HCT116 (cell line): ENCODE results near the gene ADD2. TPM values are rescaled to one million over a fixed set of nuclear protein-coding genes. Genes with fewer than 3 reads are reported as not detected.

Experiments
- ATAC-seq: fragments of 200-7000 bp; cut with Tn5 transposase; 2 replicates; pipeline ENCODE4 v1.9.1; 2020; ENCODE audit warnings: mild to moderate bottlenecking, moderate library complexity
- BruUV-seq: library from RNA; stranded (reverse); fragments of 400-500 nt; replicated peaks from 2 replicates; lab custom pipeline; 2021; lab: Mats Ljungman, UMichigan
- CTCF ChIA-PET: fragments of 300-600 bp; sonication (Branson Sonifier 250); formaldehyde crosslinking; loops from one replicate; lab custom pipeline; 2021; ENCODE audit warnings: antibody characterized with exemption; lab: Charles Lee
- POLR2A ChIA-PET: fragments of 300-600, 350-600 bp; sonication (Branson Sonifier 250); formaldehyde crosslinking; loops from one replicate; lab custom pipeline; 2021; ENCODE audit warnings: antibody characterized with exemption; lab: Charles Lee
- RAD21 ChIA-PET, 2 experiments: fragments of 300-600 bp; sonication (Branson Sonifier 250); formaldehyde crosslinking; loops; one replicate each; lab custom pipeline; 2023; ENCODE audit warnings: low total read pairs in 2 of 2; ENCODE audit not compliant: uncharacterized antibody in 2 of 2, unreplicated experiment in 2 of 2, low non-redundant PET in 1 of 2; lab: Charles Lee
- DNase-seq: peaks from one replicate; pipeline ENCODE4 v3.0.0-alpha.2; 2010; ENCODE audit warnings: low read depth, low spot score
- H2AFZ ChIP-seq: fragments of 200-600 bp; shearing (Covaris generic), sonication (generic); 2 replicates; pipeline ENCODE4 v1.6.1; 2017; ENCODE audit warnings: low read depth, mixed run types, mixed read lengths, antibody characterized with exemption, low read length; ENCODE audit not compliant: poor library complexity, severe bottlenecking
- H3K27ac ChIP-seq: 2 replicates; pipeline ENCODE4 v1.5.1; 2012; ENCODE audit warnings: low read depth, low read length
- H3K27me3 ChIP-seq: fragments of 200-600 bp; sonication (generic); 2 replicates; pipeline ENCODE4 v1.6.1; 2016; ENCODE audit warnings: mixed run types, low read length, mixed read lengths; ENCODE audit not compliant: insufficient read depth
- H3K36me3 ChIP-seq, 2 experiments: fragments of 200-500 bp in 1 of 2; fragments of 200-600 bp in 1 of 2; sonication (Bioruptor generic) in 1 of 2; sonication (generic) in 1 of 2; 2 replicates each; pipeline versions ENCODE4 v1.5.1 to v1.6.1; 2014 to 2016; ENCODE audit warnings: low read length in 2 of 2, inconsistent platforms in 1 of 2, mixed read lengths in 1 of 2, mixed run types in 1 of 2; ENCODE audit not compliant: insufficient read depth in 2 of 2, control insufficient read depth in 1 of 2
- H3K4me1 ChIP-seq, 2 experiments: fragments of 200-600 bp in 1 of 2; sonication (generic) in 1 of 2; 2 replicates each; pipeline versions ENCODE4 v1.5.1 to v1.6.1; 2012 to 2017; ENCODE audit warnings: low read length in 2 of 2, inconsistent platforms in 1 of 2, mild to moderate bottlenecking in 1 of 2, mixed read lengths in 1 of 2, mixed run types in 1 of 2, moderate library complexity in 1 of 2; ENCODE audit not compliant: insufficient read depth in 2 of 2, control insufficient read depth in 1 of 2
- H3K4me2 ChIP-seq: fragments of 200-600 bp; sonication (generic); 2 replicates; pipeline ENCODE4 v1.6.1; 2017; ENCODE audit warnings: mixed run types, low read length, mixed read lengths
- H3K4me3 ChIP-seq, 2 experiments: fragments of 200-600 bp in 1 of 2; sonication (generic) in 1 of 2; replicated peaks in 1 of 2; 2 replicates each; pipeline ENCODE4 v1.5.1; 2011 to 2016; ENCODE audit warnings: low read length in 2 of 2, control low read depth in 1 of 2, low read depth in 1 of 2, mild to moderate bottlenecking in 1 of 2, mixed read lengths in 1 of 2, mixed run types in 1 of 2
- H3K79me2 ChIP-seq: fragments of 200-600 bp; sonication (generic); 2 replicates; pipeline ENCODE4 v1.6.1; 2017; ENCODE audit warnings: mild to moderate bottlenecking, mixed run types, low read length, moderate library complexity, mixed read lengths; ENCODE audit not compliant: insufficient read depth
- H3K9ac ChIP-seq: fragments of 200-600 bp; sonication (generic); 2 replicates; pipeline ENCODE4 v1.6.1; 2016; ENCODE audit warnings: low read length, mixed read lengths
- H3K9me2 ChIP-seq: fragments of 200-600 bp; sonication (generic), shearing (Covaris generic); 2 replicates; pipeline ENCODE4 v1.6.1; 2017; ENCODE audit warnings: mixed run types, mild to moderate bottlenecking, moderate library complexity; ENCODE audit not compliant: insufficient read depth
- H3K9me3 ChIP-seq, 2 experiments: fragments of 200-500 bp in 1 of 2; fragments of 200-600 bp in 1 of 2; sonication (Bioruptor generic) in 1 of 2; sonication (generic) in 1 of 2; 2 replicates each; pipeline ENCODE4 v1.6.1; 2014 to 2017; ENCODE audit warnings: low read length in 2 of 2, mixed read lengths in 2 of 2, inconsistent platforms in 1 of 2, low read depth in 1 of 2, mild to moderate bottlenecking in 1 of 2, mixed run types in 1 of 2, moderate library complexity in 1 of 2; ENCODE audit not compliant: control insufficient read depth in 1 of 2, insufficient read depth in 1 of 2
- H4K20me1 ChIP-seq: fragments of 200-600 bp; sonication (generic), shearing (Covaris generic); 2 replicates; pipeline ENCODE4 v1.6.1; 2017; ENCODE audit warnings: mixed run types, mild to moderate bottlenecking, moderate library complexity; ENCODE audit not compliant: insufficient read depth
- CBX3 ChIP-seq: IDR thresholded peaks from 2 replicates; pipeline ENCODE4 v1.6.1; 2012; ENCODE audit warnings: low read depth
- CEBPB ChIP-seq: IDR thresholded peaks from 2 replicates; pipeline ENCODE4 v1.6.1; 2012; ENCODE audit warnings: low read depth
- EGR1 ChIP-seq: IDR thresholded peaks from 2 replicates; pipeline ENCODE4 v1.6.1; 2012; ENCODE audit warnings: low read depth
- ELF1 ChIP-seq: IDR thresholded peaks from 2 replicates; pipeline ENCODE4 v1.6.1; 2012; ENCODE audit warnings: low read depth, borderline replicate concordance
- POLR2A ChIP-seq: IDR thresholded peaks from 2 replicates; pipeline ENCODE4 v1.7.0; 2011; ENCODE audit warnings: borderline replicate concordance; ENCODE audit not compliant: insufficient read depth, insufficient read length; ENCODE audit errors: extremely low read depth
- POLR2AphosphoS5 ChIP-seq: IDR thresholded peaks from 2 replicates; pipeline ENCODE4 v1.6.1; 2011; ENCODE audit warnings: mild to moderate bottlenecking, low read depth, low read length, moderate library complexity
- RAD21 ChIP-seq: IDR thresholded peaks from 2 replicates; pipeline ENCODE4 v1.6.1; 2012; ENCODE audit warnings: low read depth, mild to moderate bottlenecking
- SIN3A ChIP-seq: IDR thresholded peaks from 2 replicates; pipeline ENCODE4 v1.6.1; 2012; ENCODE audit warnings: low read depth
- SRF ChIP-seq: IDR thresholded peaks from 2 replicates; pipeline ENCODE4 v1.6.1; 2012; ENCODE audit warnings: low read depth
- TCF7L2 ChIP-seq: IDR thresholded peaks from 2 replicates; pipeline ENCODE4 v1.7.0; 2011; ENCODE audit warnings: borderline replicate concordance, inconsistent platforms; ENCODE audit not compliant: insufficient read depth, insufficient read length; ENCODE audit errors: extremely low read depth
- ZFX ChIP-seq: fragments of 450-650 bp; IDR thresholded peaks from 2 replicates; pipeline ENCODE4 v1.6.1; 2017
- intact Hi-C: fragments of 100-400 bp; cut with micrococcal nuclease; formaldehyde crosslinking; loops from 2 replicates; pipeline ENCODE4 v1.10.0; 2022
- total RNA-seq: library from RNA; stranded (reverse); gene quantifications from one replicate; pipeline ENCODE4 v1.2.1, GENCODE V29; 2021; ENCODE audit not compliant: unreplicated experiment

ADD2 gene
- total RNA-seq, 1 experiment from 2014 or later: 0.15 TPM

DNA sequence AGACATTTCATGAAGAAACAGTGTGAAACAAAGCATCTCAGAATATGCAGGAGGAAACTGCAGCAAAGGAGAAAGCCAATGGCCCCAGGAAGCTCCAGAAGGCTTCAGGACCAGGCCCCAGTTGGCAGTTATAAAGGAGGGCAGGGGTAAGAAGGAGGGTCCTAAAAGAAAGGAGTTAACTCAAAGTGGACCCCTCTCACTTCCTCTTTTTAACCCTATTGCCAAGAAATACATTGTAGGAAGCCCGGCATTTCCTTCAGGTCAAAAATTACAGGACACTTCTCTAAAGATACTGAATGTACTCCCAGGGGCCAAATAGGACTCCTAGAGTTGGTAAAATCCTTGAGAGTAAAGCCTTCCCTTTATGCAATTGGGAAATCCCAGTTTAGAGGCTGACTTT lies 137.2 kb downstream of the ADD2 start:
- DNase-seq: no peak
- Histone ChIP-seq H3K27ac (no peak overlapping the region), H3K79me2 (no peaks in the 10 kb centered on the region), H3K4me2 (no peak overlapping the region), H3K4me1 (no peaks in the 10 kb centered on the region; a peak in 1 of 4 replicates), H3K36me3 (no peaks in the 10 kb centered on the region), H3K9me3 (no peaks in the 10 kb centered on the region), H3K27me3 (no peaks in the 10 kb centered on the region), H3K4me3 (no peak overlapping the region), H4K20me1 (no peaks in the 10 kb centered on the region), H3K9me2 (no peaks in the 10 kb centered on the region), H3K9ac (no peak overlapping the region), H2AFZ (no peak overlapping the region)
- intact Hi-C loops: no loop called here
- no peak for ATAC-seq
- ChIA-PET RAD21 (no interaction called here), CTCF (interaction anchor here (1.5 kb wide), 1 partner anchor 13 kb away, joined by 5 read pairs; no protein-coding TSS in a partner anchor), POLR2A (no interaction called here)
- no TSS peak for BruUV-seq
- TF ChIP-seq ZFX: no peak
- no peak for TF ChIP-seq ELF1
- no peak for TF ChIP-seq EGR1
- no peak for TF ChIP-seq TCF7L2
- no peak for TF ChIP-seq SRF
- no peak for TF ChIP-seq SIN3A
- TF ChIP-seq CEBPB: no peak
- no peak for TF ChIP-seq POLR2AphosphoS5
- no peak for TF ChIP-seq POLR2A
- no peak for TF ChIP-seq RAD21
- no peak for TF ChIP-seq CBX3

DNA sequence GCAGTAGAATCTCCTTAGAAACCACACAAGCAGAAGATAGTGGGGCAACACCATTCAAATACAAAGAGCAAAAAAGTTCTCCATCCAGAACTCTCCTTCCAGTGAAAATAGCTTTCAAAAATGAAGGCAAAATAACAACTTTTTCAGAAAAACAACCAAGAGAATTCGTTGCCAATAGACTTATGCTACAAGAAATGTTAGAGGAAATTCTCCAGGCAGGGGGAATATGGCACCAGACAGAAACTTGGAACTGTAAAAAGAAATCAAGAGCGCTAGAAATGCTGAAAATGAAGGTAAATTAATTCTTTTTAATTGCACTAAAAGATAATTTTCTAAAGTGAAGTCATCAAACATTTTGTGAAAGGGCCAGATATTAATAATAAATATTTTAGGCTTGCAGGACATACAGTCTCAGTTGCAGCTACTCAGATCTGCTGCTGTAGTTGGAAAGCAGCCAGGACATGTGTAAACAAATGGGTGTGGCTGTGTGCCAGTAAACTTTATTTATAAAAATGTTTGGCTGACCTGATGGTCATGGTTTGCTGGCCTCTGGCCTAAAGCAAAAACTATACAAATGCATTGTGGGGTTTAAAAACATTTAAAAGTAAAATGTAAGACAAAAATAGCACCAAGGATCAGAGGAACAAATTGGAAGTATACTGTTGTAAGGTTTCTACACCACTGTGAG lies 140.6 kb downstream of the ADD2 start:
- Histone ChIP-seq H3K79me2 (no peaks in the 10 kb centered on the region), H3K4me3 (no peak overlapping the region), H3K4me1 (no peaks in the 10 kb centered on the region; a peak in 1 of 4 replicates), H3K9me3 (no peaks in the 10 kb centered on the region), H2AFZ (no peak overlapping the region), H3K4me2 (no peak overlapping the region), H3K27ac (no peak overlapping the region), H4K20me1 (no peaks in the 10 kb centered on the region), H3K9me2 (no peaks in the 10 kb centered on the region), H3K9ac (no peak overlapping the region), H3K36me3 (no peaks in the 10 kb centered on the region), H3K27me3 (no peaks in the 10 kb centered on the region)
- DNase-seq (no peak), ATAC-seq (no peak)
- no TSS peak for BruUV-seq
- TF ChIP-seq CBX3: no peak
- RAD21 ChIA-PET: no interaction called here
- intact Hi-C loops: no loop called here
- POLR2A ChIA-PET: no interaction called here
- CTCF ChIA-PET: interaction anchor here (1.1 to 1.9 kb wide), 2 partner anchors 10 to 12 kb away, joined by 3 to 7 read pairs; no protein-coding TSS in a partner anchor
